Endodermal cell (in vitro differentiated cells): ENCODE measurements around the gene PDX1. TPM values are rescaled to one million over a fixed set of nuclear protein-coding genes. Genes with fewer than 3 reads are reported as not detected.
A peak's percentile ranks its signal among the peaks of the same experiment; 100 is the strongest.

Experiments used
- DNase-seq: peaks from one replicate; pipeline ENCODE4 v3.0.0-alpha.2; 2017
- H3K27ac ChIP-seq: 2 replicates; pipeline ENCODE4 v1.5.1; 2013; ENCODE audit warnings: mild to moderate bottlenecking, low read depth, low read length, moderate library complexity
- H3K27me3 ChIP-seq: 2 replicates; pipeline ENCODE4 v1.6.1; 2013; ENCODE audit warnings: mild to moderate bottlenecking, low read length, moderate library complexity; ENCODE audit not compliant: insufficient read depth, control insufficient read depth, poor library complexity, severe bottlenecking
- H3K36me3 ChIP-seq: 2 replicates; pipeline ENCODE4 v1.7.0; 2013; ENCODE audit warnings: mild to moderate bottlenecking, low read length, moderate library complexity; ENCODE audit not compliant: control insufficient read depth, insufficient read depth
- H3K4me1 ChIP-seq: one replicate; pipeline ENCODE4 v1.7.0; 2013; ENCODE audit warnings: low read length; ENCODE audit not compliant: control insufficient read depth, insufficient read depth
- H3K4me3 ChIP-seq: 2 replicates; pipeline ENCODE4 v1.5.1; 2013; ENCODE audit warnings: mild to moderate bottlenecking, low read length, moderate library complexity
- H3K9ac ChIP-seq: 2 replicates; pipeline ENCODE4 v1.6.1; 2013; ENCODE audit warnings: mild to moderate bottlenecking, low read length, moderate library complexity; ENCODE audit not compliant: poor library complexity, severe bottlenecking; ENCODE audit errors: extremely low read depth
- H3K9me3 ChIP-seq: 2 replicates; pipeline ENCODE4 v1.6.1; 2013; ENCODE audit warnings: mild to moderate bottlenecking, low read length, moderate library complexity; ENCODE audit not compliant: control insufficient read depth
- H3K27ac Mint-ChIP-seq: 2 replicates; pipeline ENCODE4 v1.8.0; 2020; ENCODE audit warnings: mixed read lengths
- H3K27me3 Mint-ChIP-seq: 2 replicates; pipeline ENCODE4 v1.8.0; 2021; ENCODE audit warnings: mild to moderate bottlenecking, mixed read lengths; ENCODE audit not compliant: insufficient read depth
- H3K36me3 Mint-ChIP-seq: 2 replicates; pipeline ENCODE4 v1.8.0; 2020; ENCODE audit warnings: low read depth, mixed read lengths
- H3K4me1 Mint-ChIP-seq: 2 replicates; pipeline ENCODE4 v1.8.0; 2020; ENCODE audit warnings: mixed read lengths
- H3K4me3 Mint-ChIP-seq: 2 replicates; pipeline ENCODE4 v1.8.0; 2020; ENCODE audit warnings: mild to moderate bottlenecking, moderate library complexity, mixed read lengths
- H3K9me3 Mint-ChIP-seq: 2 replicates; pipeline ENCODE4 v1.8.0; 2020; ENCODE audit warnings: mild to moderate bottlenecking, mixed read lengths
- CTCF ChIP-seq: fragments of 200-600 bp; sonication (generic); conservative IDR thresholded peaks from 2 replicates; pipeline ENCODE4 v1.5.0; 2021; ENCODE audit warnings: antibody characterized with exemption, mild to moderate bottlenecking
- WGBS, 2 experiments: methylation state at CpG; one replicate each; pipeline versions ENCODE4 v1.1.5 to v1.1.7; 2013; ENCODE audit warnings: missing lambda C conversion rate in 2 of 2, mixed read lengths in 1 of 2; ENCODE audit not compliant: insufficient coverage in 1 of 2, insufficient read length in 1 of 2; 5-methylcytosine and 5-hydroxymethylcytosine counted together
- total RNA-seq, 2 donors: library from RNA; stranded (reverse); fragmentation: NEBNext Ultra II Directional in 1 of 2; extraction: Animal tissue kit (Norgen Biotek cat#: 25700) in 1 of 2; gene quantifications; 2 replicates in 1 of 2; 3 replicates in 1 of 2; pipeline ENCODE4 v1.2.1, GENCODE V29; 2021

Gene PDX1
- total RNA-seq, 2 donors from 2014 or later, result not detected

- no peak overlapping the region for H3K27ac ChIP-seq
- no peak overlapping the region for H3K27ac Mint-ChIP-seq
- peaks cover 3% of the 10 kb centered on the region for H3K4me1 ChIP-seq
- H3K9me3 Mint-ChIP-seq, result peaks cover under 1% of the 10 kb centered on the region
- peak overlapping the region; percentile 46 for H3K4me3 Mint-ChIP-seq
- peak; percentile 72 for DNase-seq
- H3K4me3 ChIP-seq, result peak overlapping the region; percentile 49
- H3K36me3 ChIP-seq, result no peaks in the 10 kb centered on the region
- H3K27me3 ChIP-seq, result peaks cover 100% of the 10 kb centered on the region
- WGBS, 2 experiments, result 2 to 5% methylated on average over 12 to 40 of the region's 40 CpGs
- peak; percentile 49 for TF ChIP-seq CTCF
- peaks cover 99% of the 10 kb centered on the region for H3K27me3 Mint-ChIP-seq
- H3K9me3 ChIP-seq, result peaks cover 7% of the 10 kb centered on the region
- peaks cover 19% of the 10 kb centered on the region for H3K4me1 Mint-ChIP-seq
- H3K9ac ChIP-seq, result no peak overlapping the region
- H3K36me3 Mint-ChIP-seq, result no peaks in the 10 kb centered on the region
These were observed 1.0 kb downstream of the PDX1 start for GRCh38 chr13:27920677-27921420.

GRCh38 chr13:27921421-27921960 lies 1.7 kb downstream of the PDX1 start:
- no peak overlapping the region for H3K27ac ChIP-seq
- Mint-ChIP-seq H3K4me3 (no peak overlapping the region), H3K27me3 (peaks cover 99% of the 10 kb centered on the region), H3K4me1 (peaks cover 18% of the 10 kb centered on the region), H3K36me3 (no peaks in the 10 kb centered on the region), H3K9me3 (no peaks in the 10 kb centered on the region), H3K27ac (no peak overlapping the region)
- peak overlapping the region; percentile 49 for H3K4me3 ChIP-seq
- H3K9ac ChIP-seq, result no peak overlapping the region
- WGBS, 2 experiments, result 1 to 2% methylated on average over 30 to 41 of the region's 41 CpGs
- TF ChIP-seq CTCF, result no peak
- H3K9me3 ChIP-seq, result peaks cover 7% of the 10 kb centered on the region
- H3K4me1 ChIP-seq, result peaks cover 3% of the 10 kb centered on the region
- DNase-seq, result peak; percentile 66
- no peaks in the 10 kb centered on the region for H3K36me3 ChIP-seq
- H3K27me3 ChIP-seq, result peaks cover 100% of the 10 kb centered on the region

GRCh38 chr13:27921961-27922882 lies 2.4 kb downstream of the PDX1 start:
- no peaks in the 10 kb centered on the region for H3K36me3 Mint-ChIP-seq
- peaks cover 16% of the 10 kb centered on the region for H3K4me1 Mint-ChIP-seq
- H3K27me3 ChIP-seq, result peaks cover 100% of the 10 kb centered on the region
- TF ChIP-seq CTCF, result no peak
- 4 to 6% methylated on average over 15 to 39 of the region's 39 CpGs for WGBS, 2 experiments
- DNase-seq, result peak; percentile 65
- H3K27ac Mint-ChIP-seq, result no peak overlapping the region
- peaks cover 7% of the 10 kb centered on the region for H3K9me3 ChIP-seq
- H3K4me3 Mint-ChIP-seq, result no peak overlapping the region
- no peak overlapping the region for H3K27ac ChIP-seq
- H3K4me1 ChIP-seq, result peaks cover 3% of the 10 kb centered on the region
- H3K9ac ChIP-seq, result no peak overlapping the region
- H3K4me3 ChIP-seq, result no peak overlapping the region
- no peaks in the 10 kb centered on the region for H3K9me3 Mint-ChIP-seq
- H3K27me3 Mint-ChIP-seq, result peaks cover 99% of the 10 kb centered on the region
- H3K36me3 ChIP-seq, result no peaks in the 10 kb centered on the region
